Non-pigmented ciliary epithelial cell (primary cell): ENCODE results near the gene HIVEP3.

Source experiments
- DNase-seq: peaks from one replicate; pipeline ENCODE4 v3.0.0-alpha.2; 2010; ENCODE audit warnings: low read depth

The HIVEP3 gene

GRCh38 chr1:41872074-41872473, 46.6 kb downstream of the HIVEP3 start:
- no peak for DNase-seq

- no peak for DNase-seq
These were observed 48.6 kb downstream of the HIVEP3 start for GRCh38 chr1:41870076-41870562.

- no peak for DNase-seq
These were observed 50.3 kb downstream of the HIVEP3 start for GRCh38 chr1:41868241-41868998.

- no peak for DNase-seq
These were observed 52.4 kb downstream of the HIVEP3 start for GRCh38 chr1:41866285-41866684.

GRCh38 chr1:41864471-41865040, 54.2 kb downstream of the HIVEP3 start:
- DNase-seq = no peak

- no peak for DNase-seq
These were observed 55.0 kb downstream of the HIVEP3 start for GRCh38 chr1:41863718-41864117.

GRCh38 chr1:41862384-41863221, 56.1 kb downstream of the HIVEP3 start:
- peak; percentile 94 for DNase-seq

GRCh38 chr1:41861535-41862383, 57.0 kb downstream of the HIVEP3 start:
- DNase-seq = no peak

- no peak for DNase-seq
These were observed 58.0 kb downstream of the HIVEP3 start for GRCh38 chr1:41860771-41861170.

GRCh38 chr1:41860214-41860613, 58.5 kb downstream of the HIVEP3 start:
- no peak for DNase-seq

GRCh38 chr1:41859686-41860085, 59.0 kb downstream of the HIVEP3 start:
- no peak for DNase-seq

GRCh38 chr1:41856944-41857285, 61.8 kb downstream of the HIVEP3 start:
- DNase-seq = no peak

GRCh38 chr1:41856151-41856943, 62.4 kb downstream of the HIVEP3 start:
- no peak for DNase-seq

- no peak for DNase-seq
These were observed 63.0 kb downstream of the HIVEP3 start for GRCh38 chr1:41855713-41856112.

GRCh38 chr1:41853907-41854306, 64.8 kb downstream of the HIVEP3 start:
- DNase-seq = no peak

GRCh38 chr1:41852091-41852490, 66.6 kb downstream of the HIVEP3 start:
- no peak for DNase-seq

- DNase-seq = peak; percentile 82
These were observed 67.1 kb downstream of the HIVEP3 start for GRCh38 chr1:41851589-41851988.

- DNase-seq = no peak
These were observed 68.7 kb downstream of the HIVEP3 start for GRCh38 chr1:41850029-41850428.

- DNase-seq = no peak
These were observed 69.4 kb downstream of the HIVEP3 start for GRCh38 chr1:41849211-41849759.

- DNase-seq = no peak
These were observed 70.3 kb downstream of the HIVEP3 start for GRCh38 chr1:41848216-41848952.
